ENCODE results near the gene PMPCA.

Gene PMPCA

GRCh38 chr9:136471802-136472487 lies 61.5 kb downstream of the PMPCA start:
- intact Hi-C loops (cut with DNase I): no loop called here
- DNase-seq: peak in 1 of 10 donors; percentile 65

DNA sequence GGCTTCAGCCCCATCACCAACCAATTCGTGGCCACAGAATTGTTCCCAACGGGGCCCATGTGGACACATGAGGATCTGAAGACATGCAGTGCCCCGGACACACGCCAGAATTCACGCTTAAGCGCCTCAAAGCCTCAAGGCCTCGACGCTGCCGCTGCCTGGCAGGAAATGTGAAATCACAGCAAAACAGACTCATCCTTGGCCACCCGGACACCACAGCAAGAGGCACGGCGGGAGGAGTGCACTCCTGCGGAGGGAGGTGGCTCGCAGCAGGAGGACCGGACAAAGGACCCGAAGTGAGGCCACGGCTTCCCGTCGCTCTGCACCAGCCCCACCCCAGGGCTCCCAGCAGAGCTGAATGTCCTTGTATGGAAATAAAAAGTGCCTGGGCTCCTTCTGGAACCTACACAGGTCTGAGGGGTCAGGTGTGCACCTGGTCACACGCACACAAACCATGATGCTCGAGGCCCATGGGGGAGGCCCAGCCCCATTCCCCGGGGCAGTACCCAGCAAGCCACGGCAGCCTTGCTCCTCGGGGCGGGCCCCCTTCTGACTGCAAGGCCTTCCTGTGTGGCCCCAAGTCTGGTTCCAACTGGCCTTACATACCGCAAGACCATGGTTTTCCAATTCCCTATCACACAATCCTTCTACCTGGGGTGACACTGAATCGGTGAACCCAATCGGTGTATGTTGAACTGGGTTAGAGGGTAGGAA lies 62.3 kb downstream of the PMPCA start:
- DNase-seq: peak in 2 of 10 donors; percentile 48 to 73
- intact Hi-C loops (cut with DNase I): no loop called here

- intact Hi-C loops (cut with DNase I): no loop called here
- DNase-seq: peak in 1 of 10 donors; percentile 57
These were observed 62.9 kb downstream of the PMPCA start for GRCh38 chr9:136473354-136473721.

Measured in posterior cingulate gyrus (tissue), 11 donors.